Measurements from ENCODE around the gene USP5. TPM values are rescaled to one million over a fixed set of nuclear protein-coding genes. Genes with fewer than 3 reads are reported as not detected.

Gene USP5
- total RNA-seq, 1 donor from 2014 or later: 48.0 TPM

DNA sequence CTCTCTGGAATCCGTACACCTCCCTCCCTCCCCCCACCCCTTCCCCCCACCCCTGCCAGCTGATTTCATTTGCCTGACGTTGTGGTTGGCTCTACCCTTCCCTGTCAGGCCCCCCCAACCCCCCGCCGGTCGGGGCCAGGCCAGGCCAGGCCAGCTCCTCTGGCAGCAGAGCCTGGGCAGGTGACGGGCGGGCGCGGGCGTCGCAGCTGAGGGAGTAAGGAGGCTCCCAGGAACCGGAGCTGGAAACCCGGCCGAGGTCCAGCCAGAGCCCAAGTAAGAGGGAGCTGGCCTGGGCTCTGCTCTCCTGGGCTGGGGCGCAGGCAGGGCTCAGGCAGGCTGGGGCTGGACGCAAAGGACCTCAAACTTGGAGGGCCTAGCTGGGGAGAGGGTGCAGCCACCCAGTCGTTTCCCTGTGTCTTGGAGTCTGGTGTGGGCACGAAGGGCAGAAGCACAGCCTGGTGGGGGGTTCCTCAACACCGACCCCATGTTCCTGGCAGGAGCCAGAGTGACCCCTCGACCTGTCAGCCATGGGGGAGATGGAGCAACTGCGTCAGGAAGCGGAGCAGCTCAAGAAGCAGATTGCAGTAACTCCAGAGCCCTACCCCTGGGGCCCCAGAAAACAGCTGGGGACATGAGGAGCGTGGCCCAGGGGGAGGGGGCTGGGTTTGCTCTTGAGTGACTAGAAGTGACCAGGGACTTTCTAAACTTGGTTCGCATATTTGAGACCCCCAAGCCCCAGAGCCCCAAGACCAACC is 11.0 kb upstream of the USP5 start, which contains the start of gene GNB3:
TSS of gene GNB3 (plus strand) at position 165 of the 755 bp plus-strand sequence. CDS start at position 528, 363 bp downstream.
- ATAC-seq: no peak
- DNase-seq (ENCODE audit: low spot score): no peak

DNA sequence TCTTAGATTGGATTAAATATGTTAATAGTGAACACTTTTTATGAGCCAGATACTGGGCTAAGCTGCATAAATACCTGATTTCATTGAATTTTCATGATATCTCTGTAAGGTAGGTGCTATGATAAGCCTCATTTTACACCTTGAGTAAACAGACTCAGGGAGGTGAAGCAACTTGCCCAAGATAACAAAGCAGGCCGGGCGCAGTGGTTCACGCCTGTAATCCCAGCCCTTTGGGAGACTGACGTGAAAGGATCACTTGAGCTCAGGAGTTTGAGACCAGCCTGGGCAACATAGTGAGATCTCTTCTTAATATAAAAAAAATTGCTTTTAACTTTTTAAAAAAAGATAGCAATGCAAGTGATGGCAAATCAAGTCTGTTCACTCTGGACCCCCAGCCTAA is 9.9 kb upstream of the USP5 start:
- no peak for DNase-seq (ENCODE audit: low spot score)
- ATAC-seq: no peak

- ATAC-seq: peak; percentile 56
- DNase-seq (ENCODE audit: low spot score): no peak
Observed at GRCh38 chr12:6843118-6843902, 8.6 kb upstream of the USP5 start.

DNA sequence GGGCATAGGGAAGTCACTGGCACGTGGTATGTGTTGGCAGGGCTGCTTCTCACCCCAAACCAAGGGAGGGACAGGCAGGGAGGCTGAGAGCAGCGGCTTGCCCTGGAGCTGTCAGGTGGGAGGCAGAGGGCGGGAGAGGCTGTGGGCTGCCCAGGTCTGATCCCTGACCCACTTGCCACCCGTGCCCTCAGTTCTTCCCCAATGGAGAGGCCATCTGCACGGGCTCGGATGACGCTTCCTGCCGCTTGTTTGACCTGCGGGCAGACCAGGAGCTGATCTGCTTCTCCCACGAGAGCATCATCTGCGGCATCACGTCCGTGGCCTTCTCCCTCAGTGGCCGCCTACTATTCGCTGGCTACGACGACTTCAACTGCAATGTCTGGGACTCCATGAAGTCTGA is 6.6 kb upstream of the USP5 start:
- ATAC-seq: no peak
- DNase-seq (ENCODE audit: low spot score): no peak

- ATAC-seq: no peak
- no peak for DNase-seq (ENCODE audit: low spot score)
Observed at GRCh38 chr12:6846316-6846869, 5.6 kb upstream of the USP5 start.

DNA sequence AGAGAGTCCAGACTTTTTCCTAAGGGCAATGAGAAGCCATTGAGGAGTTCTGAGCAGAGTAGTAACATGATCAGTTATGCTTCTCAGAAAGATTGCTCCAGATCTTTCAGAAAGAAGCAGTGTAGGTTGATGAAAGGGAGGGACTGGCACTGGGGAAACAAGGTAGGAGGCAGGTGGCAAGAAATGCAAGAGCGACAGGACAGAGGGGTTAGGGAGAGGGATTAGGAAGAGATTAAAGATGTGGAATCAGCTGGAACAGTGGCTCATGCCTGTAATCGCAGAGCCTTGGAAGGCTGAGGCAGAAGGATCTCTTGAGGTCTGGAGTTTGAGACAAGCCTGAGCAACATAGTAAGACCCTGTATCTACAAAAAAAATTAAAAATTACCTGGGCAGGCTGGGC is 4.3 kb upstream of the USP5 start:
- ATAC-seq: no peak
- no peak for DNase-seq (ENCODE audit: low spot score)

DNA sequence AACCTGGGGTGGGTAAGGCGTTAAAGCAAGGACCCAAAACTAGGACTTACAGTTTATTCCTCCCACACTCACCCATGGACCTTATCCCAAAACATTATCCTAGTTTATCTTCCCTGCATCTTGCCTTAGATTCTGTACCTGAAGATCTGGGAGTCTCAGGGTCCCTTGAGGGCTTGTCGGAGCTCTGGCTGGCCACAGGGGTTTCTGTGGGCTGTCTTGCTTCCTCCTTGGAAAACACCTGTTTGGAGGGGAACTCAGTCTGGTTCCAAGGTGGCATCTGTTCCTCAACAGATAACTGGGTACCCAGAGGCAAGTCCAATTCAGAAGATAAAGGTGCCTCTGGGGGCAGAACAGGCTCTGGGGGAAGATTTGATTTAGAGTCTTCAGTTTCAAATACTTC is 2.5 kb upstream of the USP5 start:
- no peak for DNase-seq (ENCODE audit: low spot score)
- ATAC-seq: no peak

- DNase-seq (ENCODE audit: low spot score) (no peak), ATAC-seq (no peak)
Observed at GRCh38 chr12:6849976-6850560, 1.9 kb upstream of the USP5 start.

DNA sequence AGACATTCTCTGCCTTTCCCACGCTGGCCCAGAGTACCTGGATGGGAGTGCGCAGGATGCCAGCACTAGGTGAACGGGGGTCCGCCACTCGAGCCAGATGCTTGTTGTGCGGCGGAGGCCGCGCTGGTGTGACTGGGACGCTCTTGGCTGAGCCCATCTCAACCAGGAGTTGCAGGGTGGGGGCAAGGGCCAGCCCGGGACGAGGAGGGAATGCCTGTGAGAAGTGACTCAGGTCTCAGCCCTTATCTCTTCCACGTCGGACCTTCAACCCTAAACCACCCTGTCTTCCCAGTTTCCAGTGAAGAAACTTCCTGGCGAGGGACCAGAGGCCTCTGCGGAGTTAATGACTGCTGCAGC is 1.2 kb upstream of the USP5 start:
- DNase-seq (ENCODE audit: low spot score) (peak; percentile 59), ATAC-seq (no peak)

DNA sequence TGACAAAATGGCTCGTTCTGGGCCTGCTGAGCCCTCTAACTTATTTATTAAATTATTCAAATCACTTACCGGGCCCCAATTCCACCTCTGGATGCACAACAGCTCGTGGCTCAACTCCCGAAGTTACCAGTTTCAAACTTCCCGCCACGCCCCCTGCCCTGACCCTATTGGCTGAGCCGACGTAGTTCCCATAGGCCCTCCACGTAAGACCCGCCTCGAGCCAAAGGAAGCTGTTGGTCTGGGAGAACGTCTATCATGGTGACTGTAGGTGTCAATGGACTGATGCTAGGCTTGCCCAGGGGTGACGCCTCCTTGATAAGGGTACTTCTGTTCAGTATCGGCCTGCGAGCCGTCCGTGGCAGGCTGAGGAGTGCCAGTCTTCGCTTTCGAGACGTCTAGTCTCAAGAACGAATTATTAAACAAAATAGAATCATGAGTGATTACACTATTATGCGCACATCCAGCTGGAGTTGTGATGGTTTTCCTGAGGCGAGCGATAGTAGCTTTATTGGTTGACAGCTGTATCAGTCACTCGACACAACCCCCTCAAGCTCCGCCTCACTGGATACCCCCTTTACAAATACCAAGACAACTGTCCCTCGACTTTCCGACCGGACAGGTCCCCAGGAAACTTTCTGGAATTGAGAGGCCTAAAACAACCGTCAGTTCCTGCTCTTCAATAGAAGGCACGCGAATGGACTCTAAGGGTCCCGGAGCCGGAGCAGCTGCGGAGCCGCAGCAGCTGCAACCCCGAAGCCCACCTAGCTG is 613 bp upstream of the USP5 start, which contains the start of gene CDCA3:
TSS of gene CDCA3 (minus strand) at position 134 of the 768 bp plus-strand sequence. CDS start 334 bp downstream, outside the sequence.
- peak; percentile 97 for DNase-seq (ENCODE audit: low spot score)
- ATAC-seq: peak; percentile 74

GRCh38 chr12:6852651-6853354 is 853 bp downstream of the USP5 start:
- DNase-seq (ENCODE audit: low spot score): no peak
- no peak for ATAC-seq

DNA sequence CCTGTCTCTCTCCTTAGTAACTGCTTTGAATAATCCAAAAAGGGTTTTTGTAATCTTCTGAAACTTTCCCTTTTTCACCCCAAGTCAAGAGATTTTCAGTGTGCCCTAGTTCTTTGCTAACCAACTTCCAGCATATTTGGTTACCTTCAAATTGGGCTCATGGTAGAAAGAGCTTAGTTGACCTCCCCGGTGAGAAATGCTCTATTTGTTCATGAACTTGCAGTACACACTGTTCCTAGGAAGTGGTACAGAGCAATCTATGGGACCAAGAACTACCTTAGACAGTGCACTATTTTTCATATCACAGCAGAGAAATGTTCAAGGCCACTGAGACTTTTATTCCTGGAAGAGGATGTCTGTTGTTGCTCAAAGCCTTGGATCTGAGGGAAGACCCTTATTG is 1.7 kb downstream of the USP5 start:
- DNase-seq (ENCODE audit: low spot score) (no peak), ATAC-seq (no peak)

GRCh38 chr12:6854036-6854435 is 2.1 kb downstream of the USP5 start:
- ATAC-seq (no peak), DNase-seq (ENCODE audit: low spot score) (no peak)

- ATAC-seq (no peak), DNase-seq (ENCODE audit: low spot score) (no peak)
Observed at GRCh38 chr12:6855322-6855721, 3.4 kb downstream of the USP5 start.

DNA sequence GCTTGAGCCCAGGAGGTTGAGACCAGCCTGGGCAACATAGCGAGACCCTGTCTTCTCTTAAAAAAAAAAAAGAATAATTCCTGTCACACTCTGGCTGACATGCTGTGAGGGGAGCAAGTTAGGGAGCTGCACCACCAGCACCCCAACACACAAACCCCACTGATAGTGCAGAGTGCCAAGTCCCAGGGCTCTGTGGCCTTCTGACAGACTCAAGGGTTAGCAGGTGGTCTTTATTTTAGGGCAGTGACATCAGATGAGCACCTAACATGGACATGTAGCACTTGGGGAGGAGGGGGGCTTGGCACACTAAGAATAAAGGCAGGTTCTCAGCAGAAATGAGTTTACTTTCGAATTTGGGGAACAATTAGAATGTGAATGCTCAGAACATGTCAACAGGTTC is 6.8 kb downstream of the USP5 start:
- ATAC-seq (no peak), DNase-seq (ENCODE audit: low spot score) (no peak)

GRCh38 chr12:6860116-6860515 is 8.2 kb downstream of the USP5 start:
- DNase-seq (ENCODE audit: low spot score): no peak
- ATAC-seq: no peak

DNA sequence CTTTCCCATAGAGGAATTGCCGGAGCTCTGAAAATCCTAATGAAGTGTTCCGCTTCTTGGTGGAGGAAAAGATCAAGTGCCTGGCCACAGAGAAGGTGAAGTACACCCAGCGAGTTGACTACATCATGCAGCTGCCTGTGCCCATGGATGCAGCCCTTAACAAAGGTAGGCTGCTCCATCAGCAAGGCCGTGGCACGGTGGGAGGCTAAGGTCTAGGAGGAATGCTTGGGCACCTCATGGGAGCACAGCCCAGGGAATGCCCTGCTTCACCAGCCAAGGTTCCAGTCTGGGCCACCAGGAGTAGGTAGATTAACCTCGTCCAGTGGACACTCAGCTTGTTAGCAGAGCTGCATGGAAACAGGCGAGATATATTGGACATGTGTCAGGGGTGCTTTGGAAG is 9.0 kb downstream of the USP5 start:
- DNase-seq (ENCODE audit: low spot score) (no peak), ATAC-seq (no peak)

GRCh38 chr12:6861391-6861790 is 9.4 kb downstream of the USP5 start:
- ATAC-seq: no peak
- no peak for DNase-seq (ENCODE audit: low spot score)

- ATAC-seq (no peak), DNase-seq (ENCODE audit: low spot score) (no peak)
Observed at GRCh38 chr12:6863033-6863432, 11.1 kb downstream of the USP5 start.

All from left lobe of liver (tissue), 2 donors.